GM23248 (cell line): ENCODE results near the gene TSN.

ENCODE experiments used
- EZH2 ChIP-seq: fragments of 200-600 bp; sonication (generic); IDR thresholded peaks from 2 replicates; pipeline ENCODE4 v1.6.1; 2018; ENCODE audit warnings: antibody characterized with exemption, mild to moderate bottlenecking; ENCODE audit not compliant: insufficient read depth, poor library complexity, severe bottlenecking
- EZH2phosphoT487 ChIP-seq: fragments of 200-600 bp; sonication (generic); IDR thresholded peaks from 2 replicates; pipeline ENCODE4 v1.6.1; 2018; ENCODE audit warnings: antibody characterized with exemption, moderate library complexity, mild to moderate bottlenecking, low read depth; ENCODE audit not compliant: insufficient read depth

- TF ChIP-seq EZH2phosphoT487 = no peak
- TF ChIP-seq EZH2 = no peak
Observed at GRCh38 chr2:121788685-121789084, 33.2 kb downstream of the TSN start.
